Mesothelial cell of epicardium (in vitro differentiated cells): ENCODE measurements around the gene PTPRN2. TPM values are rescaled to one million over a fixed set of nuclear protein-coding genes. Genes with fewer than 3 reads are reported as not detected.

Experiments
- DNase-seq, 2 experiments: peaks; one replicate each; pipeline ENCODE4 v3.0.0; 2021; ENCODE audit warnings: low spot score in 2 of 2; ENCODE audit not compliant: unreplicated experiment in 2 of 2
- H3K27ac Mint-ChIP-seq: 2 replicates; pipeline ENCODE4 v1.8.0; 2021; ENCODE audit warnings: mixed read lengths
- H3K27me3 Mint-ChIP-seq: 2 replicates; pipeline ENCODE4 v1.8.0; 2021; ENCODE audit warnings: low read depth, mixed read lengths
- H3K36me3 Mint-ChIP-seq: 2 replicates; pipeline ENCODE4 v1.8.0; 2021; ENCODE audit warnings: mixed read lengths
- H3K4me1 Mint-ChIP-seq: 2 replicates; pipeline ENCODE4 v1.8.0; 2021; ENCODE audit warnings: mixed read lengths
- H3K4me3 Mint-ChIP-seq: 2 replicates; pipeline ENCODE4 v1.8.0; 2021; ENCODE audit warnings: mild to moderate bottlenecking, moderate library complexity, mixed read lengths
- H3K9me3 Mint-ChIP-seq: 2 replicates; pipeline ENCODE4 v1.8.0; 2021; ENCODE audit warnings: mixed read lengths
- CTCF ChIP-seq: fragments of 200-600 bp; sonication (generic); IDR thresholded peaks from one replicate; pipeline ENCODE4 v1.5.0; 2021; ENCODE audit warnings: antibody characterized with exemption; ENCODE audit not compliant: unreplicated experiment
- total RNA-seq: library from RNA; stranded (reverse); gene quantifications from 3 replicates; pipeline ENCODE4 v1.2.1, GENCODE V29; 2021

Gene PTPRN2
- total RNA-seq, 1 donor from 2014 or later, result 2.2 TPM

DNA sequence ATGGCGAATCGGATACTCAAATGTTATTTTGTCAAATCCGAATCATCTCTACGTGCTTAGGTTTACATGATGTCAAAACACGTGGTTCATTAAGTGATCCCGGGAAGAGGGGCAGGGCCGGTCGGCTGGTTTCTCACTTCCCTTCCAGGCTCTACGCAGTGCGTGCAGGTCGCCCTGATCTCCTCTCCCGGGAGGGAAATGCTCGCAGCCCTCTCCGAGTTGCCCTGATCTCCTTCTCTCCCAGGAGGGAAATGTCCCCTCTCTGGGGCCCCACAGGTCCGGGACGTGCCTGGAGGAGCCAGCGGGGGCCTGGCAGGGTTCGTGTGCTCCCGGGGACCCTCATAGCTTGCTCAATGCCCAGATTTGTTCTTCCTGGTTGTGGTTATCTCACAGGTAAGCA, 1048.1 kb downstream of the PTPRN2 start:
- no peak for DNase-seq
- no peak for TF ChIP-seq CTCF
- Mint-ChIP-seq H3K9me3 (no peaks in the 10 kb centered on the region), H3K27me3 (peaks cover 37% of the 10 kb centered on the region), H3K36me3 (no peaks in the 10 kb centered on the region), H3K4me1 (no peaks in the 10 kb centered on the region), H3K27ac (no peak overlapping the region), H3K4me3 (no peak overlapping the region)

DNA sequence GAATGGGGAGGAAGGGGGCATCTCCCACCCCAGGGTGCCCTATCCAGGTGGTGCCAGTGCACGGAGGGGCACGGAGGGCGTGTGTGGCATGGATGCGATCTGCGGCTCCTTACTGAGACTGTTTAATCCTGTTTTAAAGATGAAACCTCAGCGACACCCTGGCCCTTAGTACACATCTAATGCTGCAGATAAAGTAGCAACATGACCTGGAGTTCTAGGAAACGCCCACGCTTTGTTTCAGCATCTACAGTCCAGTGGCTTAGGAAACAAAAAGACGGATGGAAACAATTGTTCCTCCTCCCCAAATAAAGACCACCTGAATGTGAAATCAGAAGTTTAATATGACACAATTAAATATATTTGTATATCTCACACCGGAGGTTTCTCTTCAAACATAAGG, 1048.9 kb downstream of the PTPRN2 start:
- Mint-ChIP-seq H3K27me3 (peaks cover 41% of the 10 kb centered on the region), H3K27ac (no peak overlapping the region), H3K4me3 (no peak overlapping the region), H3K4me1 (no peaks in the 10 kb centered on the region), H3K9me3 (peaks cover under 1% of the 10 kb centered on the region), H3K36me3 (no peaks in the 10 kb centered on the region)
- no peak for DNase-seq
- TF ChIP-seq CTCF, result no peak

- no peak for DNase-seq
- no peak overlapping the region for H3K27ac Mint-ChIP-seq
- peaks cover 41% of the 10 kb centered on the region for H3K27me3 Mint-ChIP-seq
- H3K4me1 Mint-ChIP-seq, result no peaks in the 10 kb centered on the region
- TF ChIP-seq CTCF, result no peak
- no peak overlapping the region for H3K4me3 Mint-ChIP-seq
- peaks cover 4% of the 10 kb centered on the region for H3K9me3 Mint-ChIP-seq
- H3K36me3 Mint-ChIP-seq, result no peaks in the 10 kb centered on the region
Measured at GRCh38 chr7:157538321-157538720, 1049.3 kb downstream of the PTPRN2 start.

DNA sequence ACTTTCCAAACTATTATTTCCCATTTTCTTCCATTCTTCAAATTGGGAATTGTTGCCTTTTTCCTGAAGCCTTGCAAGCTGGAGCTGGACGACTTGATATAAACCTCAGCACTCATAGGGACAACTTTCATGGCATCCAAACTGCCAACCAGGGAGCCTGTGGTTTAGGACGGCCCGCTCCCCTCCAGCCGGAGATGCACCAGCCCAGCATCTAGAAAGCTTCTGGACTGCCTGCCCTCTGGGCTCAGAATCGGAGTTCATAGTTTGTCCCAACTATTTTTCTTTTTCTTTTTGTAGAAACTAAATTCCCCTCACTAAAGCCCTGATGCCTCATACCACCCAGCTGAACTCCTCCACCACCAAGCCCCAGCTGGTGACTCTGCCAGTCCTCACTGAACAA, 1050.6 kb downstream of the PTPRN2 start:
- no peaks in the 10 kb centered on the region for H3K36me3 Mint-ChIP-seq
- peaks cover 17% of the 10 kb centered on the region for H3K9me3 Mint-ChIP-seq
- no peak overlapping the region for H3K4me3 Mint-ChIP-seq
- H3K4me1 Mint-ChIP-seq, result no peaks in the 10 kb centered on the region
- TF ChIP-seq CTCF, result no peak
- H3K27ac Mint-ChIP-seq, result no peak overlapping the region
- no peak for DNase-seq
- peaks cover 37% of the 10 kb centered on the region for H3K27me3 Mint-ChIP-seq

- no peak for DNase-seq
- Mint-ChIP-seq H3K27ac (no peak overlapping the region), H3K4me3 (no peak overlapping the region), H3K36me3 (no peaks in the 10 kb centered on the region), H3K9me3 (peaks cover 23% of the 10 kb centered on the region), H3K4me1 (no peaks in the 10 kb centered on the region), H3K27me3 (peaks cover 26% of the 10 kb centered on the region)
- no peak for TF ChIP-seq CTCF
Measured at GRCh38 chr7:157532068-157532467, 1055.6 kb downstream of the PTPRN2 start.
